Mucosa of rectum (tissue), 2 donors: ENCODE results near the gene HLA-DOB.
"Not testable (repeated sequence)": the region's sequence is repeated elsewhere in the genome, so short reads cannot be mapped to it uniquely, and the experiment has no call there.

Source experiments
- H3K27ac ChIP-seq, 2 donors: one replicate each; pipeline ENCODE4 v1.7.0; 2013; ENCODE audit warnings: inconsistent platforms in 2 of 2, low read depth in 2 of 2, low read length in 2 of 2
- H3K27me3 ChIP-seq, 2 donors: one replicate each; pipeline ENCODE4 v1.7.0; 2013; ENCODE audit warnings: low read length in 2 of 2; ENCODE audit not compliant: control insufficient read depth in 2 of 2, insufficient read depth in 2 of 2
- H3K36me3 ChIP-seq, 2 donors: one replicate each; pipeline ENCODE4 v1.7.0; 2013; ENCODE audit warnings: low read length in 2 of 2; ENCODE audit not compliant: control insufficient read depth in 2 of 2, insufficient read depth in 2 of 2
- H3K4me1 ChIP-seq, 2 donors: one replicate each; pipeline ENCODE4 v1.7.0; 2013; ENCODE audit warnings: low read length in 2 of 2, mild to moderate bottlenecking in 1 of 2; ENCODE audit not compliant: control insufficient read depth in 2 of 2, insufficient read depth in 2 of 2
- H3K4me3 ChIP-seq, 2 donors: one replicate each; pipeline ENCODE4 v1.7.0; 2013; ENCODE audit warnings: low read length in 2 of 2
- H3K9ac ChIP-seq, 2 donors: one replicate each; pipeline ENCODE4 v1.7.0; 2013; ENCODE audit warnings: low read length in 2 of 2, low read depth in 1 of 2, mild to moderate bottlenecking in 1 of 2
- H3K9me3 ChIP-seq, 2 donors: one replicate each; pipeline ENCODE4 v1.7.0; 2013; ENCODE audit warnings: low read length in 2 of 2; ENCODE audit not compliant: control insufficient read depth in 2 of 2
- donor health status: healthy.
- donor health status: Normal muscosa, but diverticular disease.

Gene HLA-DOB

GRCh38 chr6:32790306-32790705 lies 26.5 kb downstream of the HLA-DOB start:
- H3K4me1 ChIP-seq, result no peaks in the 10 kb centered on the region
- no peak overlapping the region for H3K27ac ChIP-seq
- no peak overlapping the region for H3K9ac ChIP-seq
- peaks cover 11 to 19% of the 10 kb centered on the region in 2 donors for H3K27me3 ChIP-seq
- H3K36me3 ChIP-seq, result no peaks in the 10 kb centered on the region
- no peak overlapping the region for H3K4me3 ChIP-seq
- H3K9me3 ChIP-seq, result no peaks in the 10 kb centered on the region

GRCh38 chr6:32785781-32786533 lies 30.8 kb downstream of the HLA-DOB start:
- Histone ChIP-seq H3K27me3 (peaks cover 0 to 2% of the 10 kb centered on the region in 2 donors), H3K9me3 (no peaks in the 10 kb centered on the region), H3K4me1 (no peaks in the 10 kb centered on the region), H3K36me3 (no peaks in the 10 kb centered on the region), H3K4me3 (no peak overlapping the region), H3K9ac (no peak overlapping the region), H3K27ac (no peak overlapping the region)

- H3K27ac ChIP-seq, H3K9me3 ChIP-seq, H3K4me1 ChIP-seq, H3K9ac ChIP-seq, H3K36me3 ChIP-seq, H3K4me3 ChIP-seq, H3K27me3 ChIP-seq: not testable (repeated sequence)
Measured at GRCh38 chr6:32782923-32783322, 33.9 kb downstream of the HLA-DOB start.

- no peak overlapping the region for H3K4me3 ChIP-seq
- H3K9me3 ChIP-seq, result no peaks in the 10 kb centered on the region
- no peaks in the 10 kb centered on the region for H3K27me3 ChIP-seq
- no peaks in the 10 kb centered on the region for H3K36me3 ChIP-seq
- H3K9ac ChIP-seq, result no peak overlapping the region
- H3K4me1 ChIP-seq, result peaks cover 0 to 5% of the 10 kb centered on the region in 2 donors
- no peak overlapping the region for H3K27ac ChIP-seq
Measured at GRCh38 chr6:32779036-32779435, 37.8 kb downstream of the HLA-DOB start.

GRCh38 chr6:32775071-32775470 lies 41.7 kb downstream of the HLA-DOB start:
- no peaks in the 10 kb centered on the region for H3K27me3 ChIP-seq
- no peak overlapping the region for H3K9ac ChIP-seq
- H3K27ac ChIP-seq, result no peak overlapping the region
- H3K4me1 ChIP-seq, result peaks cover 0 to 5% of the 10 kb centered on the region in 2 donors
- no peaks in the 10 kb centered on the region for H3K36me3 ChIP-seq
- no peaks in the 10 kb centered on the region for H3K9me3 ChIP-seq
- H3K4me3 ChIP-seq, result no peak overlapping the region

GRCh38 chr6:32774426-32774825 lies 42.4 kb downstream of the HLA-DOB start:
- no peaks in the 10 kb centered on the region for H3K36me3 ChIP-seq
- H3K27me3 ChIP-seq, result no peaks in the 10 kb centered on the region
- no peak overlapping the region for H3K9ac ChIP-seq

GRCh38 chr6:32772656-32773055 lies 44.1 kb downstream of the HLA-DOB start:
- no peak overlapping the region for H3K9ac ChIP-seq
- H3K4me3 ChIP-seq, result no peak overlapping the region
- H3K4me1 ChIP-seq, result peaks cover 0 to 5% of the 10 kb centered on the region in 2 donors
- H3K9me3 ChIP-seq, result no peaks in the 10 kb centered on the region
- H3K27ac ChIP-seq, result no peak overlapping the region
- no peaks in the 10 kb centered on the region for H3K27me3 ChIP-seq
- H3K36me3 ChIP-seq, result no peaks in the 10 kb centered on the region

More at GRCh38 chr6:32774426-32774825, 42.4 kb downstream of the HLA-DOB start:
- H3K9me3 ChIP-seq, result no peaks in the 10 kb centered on the region
- H3K4me1 ChIP-seq, result peaks cover 0 to 5% of the 10 kb centered on the region in 2 donors
- H3K4me3 ChIP-seq, result no peak overlapping the region
- no peak overlapping the region for H3K27ac ChIP-seq

- no peak overlapping the region for H3K27ac ChIP-seq
- no peaks in the 10 kb centered on the region for H3K9me3 ChIP-seq
- peaks cover 0 to 5% of the 10 kb centered on the region in 2 donors for H3K4me1 ChIP-seq
- peaks cover 0 to 2% of the 10 kb centered on the region in 2 donors for H3K27me3 ChIP-seq
- no peak overlapping the region for H3K4me3 ChIP-seq
- no peak overlapping the region for H3K9ac ChIP-seq
- no peaks in the 10 kb centered on the region for H3K36me3 ChIP-seq
Measured at GRCh38 chr6:32764048-32764447, 52.8 kb downstream of the HLA-DOB start.

- peaks cover 0 to 2% of the 10 kb centered on the region in 2 donors for H3K27me3 ChIP-seq
- no peaks in the 10 kb centered on the region for H3K9me3 ChIP-seq
- no peaks in the 10 kb centered on the region for H3K36me3 ChIP-seq
- peaks cover 0 to 5% of the 10 kb centered on the region in 2 donors for H3K4me1 ChIP-seq
- no peak within 1 kb of the TSS for H3K4me3 ChIP-seq
- no peak within 1 kb of the TSS for H3K9ac ChIP-seq
- H3K27ac ChIP-seq, result no peak within 1 kb of the TSS
Measured at GRCh38 chr6:32763421-32763820, 53.4 kb downstream of the HLA-DOB start, which contains the start of gene HLA-DQB2. Gene HLA-DQB2, minus strand, starts transcription at chr6:32763532. Its CDS starts 62 bp downstream, at chr6:32763470.
